Epidermal melanocyte (primary cell): Measurements from ENCODE around the gene SEMA4B.
"Not testable (repeated sequence)": the region's sequence is repeated elsewhere in the genome, so short reads cannot be mapped to it uniquely, and the experiment has no call there.

Experiments used
- DNase-seq: peaks from one replicate; pipeline ENCODE4 v3.0.0; 2011; ENCODE audit warnings: low spot score; ENCODE audit not compliant: insufficient read length

SEMA4B gene

GRCh38 chr15:90181776-90182175 lies 19.4 kb upstream of the SEMA4B start:
- no peak for DNase-seq

GRCh38 chr15:90184119-90184785 lies 16.9 kb upstream of the SEMA4B start:
- no peak for DNase-seq

- DNase-seq = no peak
These were observed 16.1 kb upstream of the SEMA4B start for GRCh38 chr15:90184786-90185704.

- DNase-seq = no peak
These were observed 13.8 kb upstream of the SEMA4B start for GRCh38 chr15:90187257-90187868.

DNA sequence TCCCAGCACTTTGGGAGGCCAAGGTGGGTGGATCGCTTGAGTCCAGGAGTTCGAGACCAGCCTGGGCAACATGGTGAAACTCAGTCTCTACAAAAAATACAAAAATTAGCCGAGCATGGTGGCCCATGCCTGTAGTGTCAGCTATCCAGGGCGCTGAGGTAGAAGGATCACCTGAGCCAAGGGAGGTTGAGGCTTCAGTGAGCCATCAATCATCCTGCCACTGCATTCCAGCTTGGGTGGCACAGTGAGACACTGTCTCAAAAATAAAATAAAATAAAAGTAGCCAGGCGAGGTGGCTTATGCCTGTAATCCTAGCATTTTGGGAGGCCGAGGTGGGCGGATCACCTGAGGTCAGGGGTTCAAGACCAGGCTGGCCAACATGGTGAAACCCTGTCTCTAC lies 13.1 kb upstream of the SEMA4B start:
- DNase-seq = not testable (repeated sequence)

DNA sequence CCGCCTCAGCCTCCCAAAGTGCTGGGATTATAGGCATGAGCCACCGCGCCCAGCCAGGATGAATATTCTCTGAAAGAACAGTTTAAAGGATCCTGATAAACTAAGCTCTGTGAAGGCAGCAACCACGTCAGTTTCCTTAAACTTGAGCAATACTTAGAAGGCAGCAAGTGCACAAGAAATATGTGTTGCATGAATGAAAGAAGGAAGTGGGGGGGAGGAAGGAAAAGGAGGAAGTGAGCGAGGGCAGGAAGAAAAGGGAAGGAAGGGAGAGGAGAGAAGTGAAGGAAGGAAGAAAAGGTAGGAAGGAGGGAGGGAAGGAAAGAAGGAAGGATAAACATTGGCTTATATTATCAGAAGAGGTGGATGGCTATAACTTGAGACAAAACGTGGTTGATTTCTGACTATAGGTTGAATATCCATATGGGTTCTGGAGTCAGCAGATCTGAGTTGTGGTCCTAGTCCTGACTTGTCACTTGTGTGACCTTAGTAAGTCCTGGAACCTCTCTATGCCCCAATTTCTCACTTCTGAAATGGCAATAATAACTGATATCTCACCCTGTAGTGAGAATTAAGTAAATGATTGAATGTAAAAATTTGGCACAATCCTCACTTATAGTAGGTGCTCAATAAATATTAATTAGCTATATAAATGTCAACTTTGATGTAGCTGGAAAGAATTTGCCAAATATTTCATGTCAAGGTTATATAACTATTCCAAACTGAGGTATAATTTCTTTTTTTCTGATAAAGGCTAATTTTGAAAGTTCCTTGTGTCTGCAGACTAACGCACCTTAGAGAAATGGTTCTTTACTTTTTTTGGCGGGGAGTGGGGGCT lies 12.0 kb upstream of the SEMA4B start:
- DNase-seq = no peak

GRCh38 chr15:90189781-90190467 lies 11.2 kb upstream of the SEMA4B start:
- DNase-seq = no peak

DNA sequence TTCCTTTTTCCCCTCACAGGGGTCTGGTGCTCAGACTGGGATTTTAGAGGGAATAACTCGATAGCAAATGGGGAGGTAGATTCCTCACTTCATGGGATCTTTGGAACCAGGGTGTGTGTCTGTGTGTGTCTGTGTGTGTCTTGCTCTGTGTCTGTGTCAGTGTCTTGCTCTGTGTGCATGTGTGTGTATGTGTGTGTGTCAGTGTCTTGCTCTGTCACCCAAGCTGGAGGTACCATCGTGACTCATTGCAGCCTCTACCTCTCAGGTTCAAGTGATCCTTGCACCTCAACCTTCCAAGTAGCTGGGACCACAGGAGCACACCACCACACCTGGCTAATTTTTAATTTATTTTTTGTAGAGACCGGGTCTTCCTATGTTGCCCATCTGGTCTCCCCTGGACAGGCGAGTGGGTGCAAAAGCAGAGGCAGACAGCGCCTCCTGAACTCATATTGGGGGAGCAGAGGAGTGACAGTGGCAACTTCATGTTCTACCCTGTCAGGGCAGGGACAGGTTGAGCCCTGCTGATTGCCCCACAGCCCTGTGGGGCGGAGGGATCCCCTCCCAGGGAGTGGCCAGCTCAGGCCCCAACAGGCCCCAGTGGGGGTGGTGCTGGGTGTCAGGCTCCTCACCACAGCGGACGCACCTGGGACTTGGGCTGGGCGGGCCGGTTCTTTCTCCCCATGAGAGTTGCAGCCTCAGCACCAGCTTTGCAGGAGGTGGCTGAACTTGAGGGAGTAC lies 10.4 kb upstream of the SEMA4B start:
- no peak for DNase-seq

- no peak for DNase-seq
These were observed 9.8 kb upstream of the SEMA4B start for GRCh38 chr15:90191344-90191687.

DNA sequence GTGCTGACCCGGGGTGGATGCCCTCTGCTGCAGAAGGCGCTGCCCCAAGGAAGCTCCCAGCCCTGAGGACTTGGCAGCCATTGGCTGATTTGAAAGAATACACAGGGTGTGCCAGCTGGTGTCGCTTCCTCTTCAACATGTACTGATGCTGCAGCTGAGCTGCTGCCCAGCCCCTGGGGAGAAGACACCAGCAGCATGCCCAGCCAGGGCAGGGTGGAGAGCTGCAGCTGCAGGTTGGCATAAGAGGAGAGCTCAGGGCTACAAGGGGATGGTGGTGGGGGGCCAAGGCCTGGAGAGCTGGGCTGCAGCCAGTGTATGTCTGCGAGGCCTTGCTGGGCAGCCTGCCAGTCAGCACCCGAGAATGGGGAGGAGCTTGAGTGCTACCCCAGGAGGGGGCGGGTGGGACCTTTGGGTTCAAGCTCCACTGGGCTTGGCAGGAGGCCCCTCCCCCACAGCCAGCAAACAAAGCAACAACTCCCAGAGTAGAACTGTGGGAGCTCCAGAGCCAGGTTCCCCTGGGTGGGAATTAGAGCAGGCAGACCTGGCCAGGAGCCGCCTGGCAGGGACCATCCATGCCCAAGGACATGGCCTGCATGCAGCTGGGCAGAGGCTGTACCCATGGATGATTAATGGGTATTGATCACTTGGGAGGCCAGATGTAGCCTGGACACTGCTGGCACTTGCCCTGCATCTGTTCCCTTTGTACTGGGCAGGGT lies 9.2 kb upstream of the SEMA4B start:
- no peak for DNase-seq

- DNase-seq = no peak
These were observed 8.0 kb upstream of the SEMA4B start for GRCh38 chr15:90192961-90193786.

- DNase-seq = no peak
These were observed 6.5 kb upstream of the SEMA4B start for GRCh38 chr15:90194655-90195054.

DNA sequence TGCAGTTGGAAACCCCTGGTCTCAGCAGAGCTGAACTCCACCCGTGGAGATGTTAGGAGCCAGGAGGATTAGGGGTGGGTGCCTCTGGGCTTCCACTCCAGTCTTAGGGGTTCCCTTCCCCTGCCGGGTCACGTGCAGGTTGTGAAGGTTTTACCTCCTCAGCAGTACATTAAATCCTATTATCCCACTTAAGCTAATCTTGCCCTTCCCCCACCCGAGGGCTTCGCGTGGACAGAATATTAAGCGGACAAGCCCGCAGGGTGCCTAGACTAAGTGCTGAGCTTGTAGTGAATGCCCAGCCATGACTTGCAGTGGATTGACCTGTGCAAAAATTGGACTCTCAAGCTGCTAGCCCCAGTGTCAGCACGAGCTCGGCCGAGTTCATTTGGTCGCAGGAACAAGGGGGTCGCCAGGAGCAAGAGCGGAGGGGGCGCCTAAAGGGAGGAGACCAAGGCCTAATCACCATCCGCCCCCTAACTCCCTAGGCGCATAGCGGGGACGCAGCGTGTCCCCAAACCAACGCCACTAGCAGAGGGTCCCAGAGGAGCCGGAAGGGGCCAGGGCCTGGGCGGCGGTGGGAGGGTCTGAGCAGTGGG lies 498 bp upstream of the SEMA4B start:
- DNase-seq = no peak

- no peak for DNase-seq
These were observed 830 bp downstream of the SEMA4B start for GRCh38 chr15:90201944-90202375.

GRCh38 chr15:90202929-90203328 lies 1.8 kb downstream of the SEMA4B start:
- DNase-seq = no peak

DNA sequence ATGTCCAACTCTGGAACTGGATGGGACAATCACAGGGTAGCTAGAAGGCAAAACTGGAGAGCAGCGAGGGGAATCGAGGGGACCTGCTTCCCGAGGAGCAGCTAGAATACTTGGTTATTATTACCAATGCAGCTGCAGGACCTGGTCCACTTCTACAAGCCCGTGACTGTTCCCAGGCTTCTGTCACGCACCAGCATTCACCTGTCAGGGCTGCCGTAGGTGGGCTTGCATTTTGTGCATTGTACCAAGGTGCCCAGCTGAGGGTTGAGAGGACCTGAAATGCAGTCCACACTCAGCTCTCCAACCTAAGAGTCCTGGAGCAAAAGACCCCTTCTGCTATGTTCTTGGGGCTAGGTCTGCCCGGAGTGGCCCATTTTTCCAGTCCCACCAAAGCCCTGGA lies 2.3 kb downstream of the SEMA4B start:
- no peak for DNase-seq

- DNase-seq = no peak
These were observed 2.8 kb downstream of the SEMA4B start for GRCh38 chr15:90203922-90204321.
